ENCODE measurements around the gene TRIM54. TPM values are rescaled to one million over a fixed set of nuclear protein-coding genes. Genes with fewer than 3 reads are reported as not detected.

TRIM54 gene, protein sequence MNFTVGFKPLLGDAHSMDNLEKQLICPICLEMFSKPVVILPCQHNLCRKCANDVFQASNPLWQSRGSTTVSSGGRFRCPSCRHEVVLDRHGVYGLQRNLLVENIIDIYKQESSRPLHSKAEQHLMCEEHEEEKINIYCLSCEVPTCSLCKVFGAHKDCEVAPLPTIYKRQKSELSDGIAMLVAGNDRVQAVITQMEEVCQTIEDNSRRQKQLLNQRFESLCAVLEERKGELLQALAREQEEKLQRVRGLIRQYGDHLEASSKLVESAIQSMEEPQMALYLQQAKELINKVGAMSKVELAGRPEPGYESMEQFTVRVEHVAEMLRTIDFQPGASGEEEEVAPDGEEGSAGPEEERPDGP
- not detected in 2 replicates for total RNA-seq

DNA sequence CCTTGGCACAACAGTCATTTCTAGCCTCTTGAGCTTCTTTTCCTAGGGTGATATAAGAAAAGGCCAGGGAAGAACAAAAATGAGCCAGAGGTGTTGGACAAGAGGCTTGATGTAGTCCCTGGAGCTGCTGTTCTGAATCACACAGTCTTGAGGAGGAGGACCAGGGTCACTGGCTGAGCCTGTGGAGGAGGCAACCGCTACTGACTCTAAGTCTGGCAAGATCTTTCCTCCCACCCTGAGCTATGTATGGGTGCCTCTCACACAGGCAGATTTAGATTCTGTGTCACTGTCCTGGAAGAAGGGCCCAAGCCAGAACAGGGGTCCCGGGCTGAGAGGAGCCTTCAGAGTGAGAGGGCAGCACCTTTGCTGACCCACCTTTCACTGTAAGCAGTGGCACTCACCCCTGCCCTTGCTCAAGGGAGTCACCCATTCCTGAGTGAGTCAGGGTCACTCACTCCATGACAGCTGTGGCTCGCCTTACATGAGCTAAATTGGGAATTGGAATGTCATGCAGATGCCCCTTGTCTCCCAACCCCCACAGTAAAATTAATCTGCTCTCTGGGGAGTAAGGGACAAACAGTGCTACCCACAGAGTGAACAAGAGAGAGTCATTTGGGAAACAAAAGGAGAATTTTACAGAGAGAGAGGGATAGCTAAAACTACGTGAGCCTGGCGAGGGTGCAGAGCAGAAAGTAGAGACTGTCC, at the start of gene TRIM54:
Gene TRIM54 (plus strand): TSS at position 575 of the 705 bp plus-strand sequence. CDS start 303 bp downstream, outside the sequence.

DNA sequence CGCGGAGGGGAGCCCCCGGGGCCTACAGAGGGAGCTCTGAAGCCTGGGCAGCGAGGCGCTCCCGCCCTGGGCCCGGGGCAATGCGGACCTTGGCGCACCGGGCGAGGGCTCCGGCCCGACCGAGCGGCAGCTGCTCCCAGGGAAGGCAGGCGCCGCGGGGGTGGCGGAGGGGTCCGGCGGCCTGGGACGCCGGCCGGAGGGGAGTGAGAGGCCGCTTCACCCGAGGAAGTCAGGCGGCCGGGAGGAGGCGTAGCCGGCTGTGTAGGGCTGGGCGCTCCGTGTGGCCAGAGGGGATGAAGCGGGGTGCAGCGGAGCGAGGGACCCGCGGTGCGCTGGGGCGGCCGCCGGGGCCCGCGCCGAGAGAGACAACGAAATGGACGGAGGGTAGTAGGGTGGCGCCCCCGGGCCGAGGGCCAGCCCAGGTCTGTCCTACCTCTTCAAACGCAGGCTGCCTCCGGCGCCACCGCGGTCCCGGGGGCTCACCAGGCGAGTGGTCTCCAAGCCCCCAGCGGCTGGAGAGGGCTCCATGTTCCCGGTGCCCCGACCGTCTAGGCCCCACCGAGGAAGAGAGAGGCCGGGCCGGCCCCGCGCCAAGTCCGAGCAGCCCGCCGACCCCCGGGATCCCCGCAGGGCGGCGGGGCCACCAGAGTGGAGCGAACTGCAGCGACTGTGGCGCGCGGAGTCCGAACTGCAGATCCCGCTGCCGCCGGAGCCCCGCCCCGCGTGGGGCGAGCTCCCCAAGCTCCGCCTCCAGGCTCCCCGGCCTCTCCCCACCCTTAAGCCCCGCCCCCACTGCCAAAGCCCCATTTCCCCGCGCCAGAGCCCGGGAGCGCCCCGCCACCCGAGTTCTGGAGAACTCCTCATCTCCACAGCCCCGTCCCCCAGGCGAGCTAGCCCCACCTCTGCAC, 19.6 kb upstream of the TRIM54 start, which contains the start of gene SLC30A3:
Gene SLC30A3 (minus strand): TSS at position 669 of the 908 bp plus-strand sequence. CDS start 141 bp downstream, at position 528.

DNA sequence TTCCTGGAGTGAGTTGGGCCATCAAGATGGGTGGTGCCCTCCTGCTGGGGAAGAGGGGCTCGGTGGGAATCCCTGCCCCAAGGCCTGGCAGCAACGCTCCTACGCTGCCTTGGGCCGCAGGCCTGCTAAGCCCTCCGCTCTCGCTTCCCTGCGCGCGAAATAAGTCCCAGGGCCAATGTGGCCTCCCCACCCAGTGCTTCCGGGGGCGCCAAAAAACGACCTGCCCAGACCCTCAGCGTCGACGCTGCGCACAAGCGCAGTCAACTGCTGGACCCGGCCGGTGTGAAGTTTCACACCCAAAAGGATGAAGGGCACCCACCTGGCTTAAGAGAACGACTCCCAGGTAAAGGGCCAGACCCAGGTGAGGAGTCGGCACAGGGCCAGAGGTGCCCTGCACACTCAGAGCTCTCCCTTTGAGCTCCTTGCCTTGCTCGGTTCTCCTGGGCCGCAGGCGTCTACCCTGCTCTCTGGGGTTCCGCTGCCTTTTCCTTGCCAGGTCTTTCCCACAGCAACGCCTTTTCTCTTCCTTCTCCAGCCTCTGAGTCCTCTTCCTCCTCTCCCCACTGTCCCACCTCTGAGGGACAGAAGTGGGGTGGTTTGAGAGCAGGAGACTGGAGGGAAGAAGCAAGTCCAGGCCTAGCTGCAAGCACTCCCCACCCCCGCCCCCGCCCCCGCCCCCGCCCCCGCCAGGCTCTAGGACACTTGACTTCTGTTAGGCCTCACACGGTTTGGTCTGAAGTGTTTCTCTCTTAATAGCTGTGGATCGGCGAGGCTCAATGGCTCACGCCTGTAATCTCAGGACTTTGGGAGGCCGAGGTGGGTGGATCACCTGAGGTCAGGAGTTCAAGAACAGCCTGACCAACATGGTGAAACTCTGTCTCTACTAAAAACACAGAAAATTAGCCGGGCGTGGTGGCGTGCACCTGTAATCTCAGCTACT, 6.7 kb upstream of the TRIM54 start, which contains the start of gene DNAJC5G:
Gene DNAJC5G (plus strand): TSS at position 223 of the 940 bp plus-strand sequence. CDS start 1,296 bp downstream, outside the sequence.

DNA sequence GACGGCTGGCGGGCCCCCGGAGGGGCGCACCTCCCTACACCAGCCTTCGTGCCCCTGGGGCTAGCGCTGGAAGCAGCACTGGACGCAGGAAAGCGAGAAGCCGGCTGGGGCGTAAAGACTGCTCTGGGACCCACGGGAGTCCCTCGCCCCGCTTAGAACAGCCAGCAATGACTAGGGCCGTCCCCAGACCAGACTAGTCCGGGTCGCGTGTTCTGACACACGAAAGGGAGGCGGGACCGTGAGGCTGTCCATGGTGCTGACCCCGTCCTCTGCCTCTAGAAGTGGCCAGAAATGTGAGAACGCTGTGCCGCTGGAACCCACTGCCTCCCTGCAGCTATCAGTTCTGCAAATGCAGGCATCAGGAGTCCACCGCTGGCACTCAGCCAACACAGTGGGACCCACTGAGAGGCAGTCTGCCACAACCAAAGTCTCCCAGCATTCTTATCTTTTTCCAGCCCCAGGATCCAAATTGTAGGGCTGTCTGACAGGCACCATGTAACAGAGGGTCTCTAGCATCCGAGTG, 26.2 kb downstream of the TRIM54 start, which contains the start of gene UCN:
Gene UCN (minus strand): TSS at position 87 of the 523 bp plus-strand sequence. CDS start 550 bp downstream, outside the sequence.

DNA sequence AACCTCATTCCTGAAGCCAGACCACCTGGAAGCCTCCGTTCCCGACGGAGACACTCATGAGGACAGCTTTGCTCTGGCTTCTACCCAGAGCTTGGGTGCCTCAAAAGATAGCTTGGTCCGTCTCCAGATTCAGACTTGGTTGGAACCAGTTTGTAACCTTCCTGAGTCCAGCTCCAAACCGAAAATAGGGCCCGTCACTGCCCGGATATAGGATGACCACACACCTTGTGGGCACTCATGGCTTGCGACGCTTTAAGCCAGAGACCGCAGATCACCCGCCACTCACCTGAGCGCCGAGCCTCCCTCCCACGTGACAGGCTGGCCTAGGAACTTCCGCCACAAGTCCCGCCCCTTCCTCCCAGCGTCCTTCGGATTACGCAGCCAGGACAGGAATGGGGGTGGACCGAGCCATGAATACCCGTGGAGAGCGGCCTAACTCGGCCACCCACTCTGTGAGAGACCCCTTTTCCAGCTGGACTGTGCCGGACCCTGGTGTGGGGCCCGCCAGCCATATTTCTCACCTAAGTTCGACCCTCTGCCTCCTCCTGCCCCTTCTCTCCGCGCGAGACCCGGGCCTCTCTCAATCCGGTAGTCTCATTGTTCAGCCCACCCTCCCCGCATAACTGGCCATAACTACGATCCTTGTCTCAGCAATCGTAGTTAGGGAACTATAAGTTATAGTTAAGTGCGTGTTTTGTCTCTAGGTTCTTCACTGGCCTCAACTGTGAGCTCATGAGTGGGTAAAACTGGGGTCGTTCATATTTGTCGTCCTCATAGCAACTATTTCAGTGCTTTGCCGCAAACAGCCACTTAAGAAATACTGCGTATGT, 40.8 kb downstream of the TRIM54 start, which contains the start of gene MPV17:
Gene MPV17 (minus strand): TSS at position 332 of the 830 bp plus-strand sequence. CDS start 580 bp downstream, outside the sequence.

DNA sequence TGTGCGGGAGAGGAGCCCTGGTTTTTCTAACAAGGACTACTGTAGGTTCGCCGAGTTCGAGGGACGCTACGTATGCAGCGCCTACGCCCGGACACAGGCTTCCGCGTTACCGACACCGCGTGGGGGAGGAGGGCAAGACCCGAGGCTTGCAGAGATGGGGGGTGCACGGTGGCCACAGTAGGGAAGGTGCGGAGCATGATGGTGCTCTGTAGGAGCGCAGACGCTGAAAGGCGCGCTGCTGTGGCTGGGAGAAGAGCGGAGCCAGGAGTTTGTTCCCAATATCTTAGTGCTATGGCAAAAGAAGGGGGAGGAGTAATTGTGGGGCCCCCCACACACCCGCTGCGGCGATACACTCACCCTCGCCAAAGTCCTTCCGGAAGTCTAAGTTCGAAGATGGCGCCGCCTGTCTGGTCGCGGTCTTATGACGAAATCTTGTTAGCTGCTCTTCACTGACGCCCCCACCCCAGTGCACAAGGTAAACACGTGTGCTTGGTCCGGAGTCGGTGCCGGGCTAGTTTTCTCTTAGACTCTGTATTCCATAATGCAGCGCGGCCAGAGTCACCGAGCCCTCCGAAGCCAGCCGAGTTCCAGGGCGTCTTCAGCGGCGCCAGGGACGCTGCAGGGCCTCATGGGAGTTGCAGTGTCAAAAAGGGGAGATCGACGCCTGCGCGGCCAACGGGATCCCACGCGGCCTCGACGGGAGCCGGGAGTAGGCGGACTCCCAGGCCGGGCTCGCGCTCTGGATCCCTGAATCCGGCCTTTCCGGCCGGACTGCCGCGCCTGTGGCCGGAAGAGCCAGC, 74.4 kb downstream of the TRIM54 start, which contains the start of gene GTF3C2:
Gene GTF3C2 (minus strand): TSS at position 383 of the 800 bp plus-strand sequence. CDS start 13,210 bp downstream, outside the sequence.

Other genes starting within 250 kb of the TRIM54 start
- gene TMEM214, start 249.5 kb upstream of the TRIM54 start, total RNA-seq = 18.5 and 19.6 TPM in 2 replicates
- gene AGBL5, start 230.8 kb upstream of the TRIM54 start, total RNA-seq = 10.6 and 20.4 TPM in 2 replicates
- 254 and 377 TPM in 2 replicates for gene OST4, start 210.8 kb upstream of the TRIM54 start, total RNA-seq
- gene EMILIN1, start 203.8 kb upstream of the TRIM54 start, total RNA-seq = 0.34 and 0.36 TPM in 2 replicates
- 0.34 and 0.78 TPM in 2 replicates for gene KHK, start 195.7 kb upstream of the TRIM54 start, total RNA-seq
- gene CGREF1, start 163.3 kb upstream of the TRIM54 start, total RNA-seq = 1.0 and 1.8 TPM in 2 replicates
- not detected in 2 replicates for gene ABHD1, start 158.6 kb upstream of the TRIM54 start, total RNA-seq
- 39.4 and 82.7 TPM in 2 replicates for gene PREB, start 147.8 kb upstream of the TRIM54 start, total RNA-seq
- not detected in 2 replicates for gene PRR30, start 143.0 kb upstream of the TRIM54 start, total RNA-seq
- under 0.01 TPM in 1 of 2 replicates, not detected in the other for gene TCF23, start 133.4 kb upstream of the TRIM54 start, total RNA-seq
- 122 and 193 TPM in 2 replicates for gene ATRAID, start 70.4 kb upstream of the TRIM54 start, total RNA-seq
- gene SLC5A6, start 70.2 kb upstream of the TRIM54 start, total RNA-seq = 22.9 and 34.7 TPM in 2 replicates
- gene CAD, start 65.1 kb upstream of the TRIM54 start, total RNA-seq = 34.9 and 61.9 TPM in 2 replicates
- gene SLC30A3, start 19.4 kb upstream of the TRIM54 start, total RNA-seq = not detected in 2 replicates
- not detected in 2 replicates for gene DNAJC5G, start 7.0 kb upstream of the TRIM54 start, total RNA-seq
- gene UCN, start 26.0 kb downstream of the TRIM54 start, total RNA-seq = 1.0 and 1.1 TPM in 2 replicates
- gene MPV17, start 40.7 kb downstream of the TRIM54 start, total RNA-seq = 43.7 and 44.1 TPM in 2 replicates
- 26.0 and 33.6 TPM in 2 replicates for gene GTF3C2, start 74.3 kb downstream of the TRIM54 start, total RNA-seq
- 28.6 and 32.8 TPM in 2 replicates for gene EIF2B4, start 87.9 kb downstream of the TRIM54 start, total RNA-seq
- gene SNX17, start 88.2 kb downstream of the TRIM54 start, total RNA-seq = 79.7 and 108 TPM in 2 replicates
- gene ZNF513, start 98.3 kb downstream of the TRIM54 start, total RNA-seq = 11.9 and 12.6 TPM in 2 replicates
- gene PPM1G, start 127.2 kb downstream of the TRIM54 start, total RNA-seq = 115 and 118 TPM in 2 replicates
- gene NRBP1, start 146.2 kb downstream of the TRIM54 start, total RNA-seq = 103 and 125 TPM in 2 replicates
- gene KRTCAP3, start 160.0 kb downstream of the TRIM54 start, total RNA-seq = 13.3 and 13.9 TPM in 2 replicates
- 5.1 and 11.4 TPM in 2 replicates for gene IFT172, start 207.3 kb downstream of the TRIM54 start, total RNA-seq
- 2.8 and 6.8 TPM in 2 replicates for gene FNDC4, start 212.8 kb downstream of the TRIM54 start, total RNA-seq
- under 0.01 TPM in 1 of 2 replicates, not detected in the other for gene GCKR, start 214.4 kb downstream of the TRIM54 start, total RNA-seq

All from nasal cavity respiratory epithelium epithelial cell of viscerocranial mucosa (primary cell).